ENCODE measurements around the gene PMS1.

DNA sequence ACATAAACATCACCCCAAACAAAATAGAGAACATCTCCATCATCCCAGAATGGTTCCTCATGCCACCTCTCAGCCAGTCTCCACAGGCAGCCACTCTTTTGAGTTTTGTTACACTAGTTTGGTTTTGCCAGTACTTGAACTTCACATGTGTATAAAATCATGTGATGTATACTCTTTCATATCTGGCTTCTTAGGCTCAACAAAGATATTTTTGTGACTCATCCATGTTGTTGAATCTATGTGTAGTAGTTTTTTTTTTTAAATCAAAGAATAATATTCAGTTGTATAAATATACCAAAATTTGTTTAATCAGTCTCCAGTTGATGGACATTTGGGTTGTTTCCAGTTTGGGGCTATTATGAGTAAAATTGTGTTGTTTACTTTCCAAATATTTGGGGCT lies 75.9 kb downstream of the PMS1 start:
- TF ChIP-seq, protein P1, sequence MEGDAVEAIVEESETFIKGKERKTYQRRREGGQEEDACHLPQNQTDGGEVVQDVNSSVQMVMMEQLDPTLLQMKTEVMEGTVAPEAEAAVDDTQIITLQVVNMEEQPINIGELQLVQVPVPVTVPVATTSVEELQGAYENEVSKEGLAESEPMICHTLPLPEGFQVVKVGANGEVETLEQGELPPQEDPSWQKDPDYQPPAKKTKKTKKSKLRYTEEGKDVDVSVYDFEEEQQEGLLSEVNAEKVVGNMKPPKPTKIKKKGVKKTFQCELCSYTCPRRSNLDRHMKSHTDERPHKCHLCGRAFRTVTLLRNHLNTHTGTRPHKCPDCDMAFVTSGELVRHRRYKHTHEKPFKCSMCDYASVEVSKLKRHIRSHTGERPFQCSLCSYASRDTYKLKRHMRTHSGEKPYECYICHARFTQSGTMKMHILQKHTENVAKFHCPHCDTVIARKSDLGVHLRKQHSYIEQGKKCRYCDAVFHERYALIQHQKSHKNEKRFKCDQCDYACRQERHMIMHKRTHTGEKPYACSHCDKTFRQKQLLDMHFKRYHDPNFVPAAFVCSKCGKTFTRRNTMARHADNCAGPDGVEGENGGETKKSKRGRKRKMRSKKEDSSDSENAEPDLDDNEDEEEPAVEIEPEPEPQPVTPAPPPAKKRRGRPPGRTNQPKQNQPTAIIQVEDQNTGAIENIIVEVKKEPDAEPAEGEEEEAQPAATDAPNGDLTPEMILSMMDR (IDR thresholded peaks at IDR 0.05; ENCODE audit: poor library complexity, severe bottlenecking): no peak
- TF ChIP-seq EZH2 (IDR thresholded peaks at IDR 0.05; ENCODE audit: borderline replicate concordance, insufficient read depth, low read length, poor library complexity, severe bottlenecking) (no peak), TAF1 (IDR thresholded peaks at IDR 0.05; ENCODE audit: low read depth) (no peak), SMC3 (conservative IDR thresholded peaks at IDR 0.05; ENCODE audit: poor library complexity) (no peak), EP300 (conservative IDR thresholded peaks at IDR 0.05; ENCODE audit: poor library complexity, severe bottlenecking) (no peak), POLR2AphosphoS5 (IDR thresholded peaks at IDR 0.05) (no peak), MXI1 (conservative IDR thresholded peaks at IDR 0.05; ENCODE audit: poor library complexity, severe bottlenecking) (no peak), RAD21 (conservative IDR thresholded peaks at IDR 0.05) (no peak)
- TF ChIP-seq, protein P2, sequence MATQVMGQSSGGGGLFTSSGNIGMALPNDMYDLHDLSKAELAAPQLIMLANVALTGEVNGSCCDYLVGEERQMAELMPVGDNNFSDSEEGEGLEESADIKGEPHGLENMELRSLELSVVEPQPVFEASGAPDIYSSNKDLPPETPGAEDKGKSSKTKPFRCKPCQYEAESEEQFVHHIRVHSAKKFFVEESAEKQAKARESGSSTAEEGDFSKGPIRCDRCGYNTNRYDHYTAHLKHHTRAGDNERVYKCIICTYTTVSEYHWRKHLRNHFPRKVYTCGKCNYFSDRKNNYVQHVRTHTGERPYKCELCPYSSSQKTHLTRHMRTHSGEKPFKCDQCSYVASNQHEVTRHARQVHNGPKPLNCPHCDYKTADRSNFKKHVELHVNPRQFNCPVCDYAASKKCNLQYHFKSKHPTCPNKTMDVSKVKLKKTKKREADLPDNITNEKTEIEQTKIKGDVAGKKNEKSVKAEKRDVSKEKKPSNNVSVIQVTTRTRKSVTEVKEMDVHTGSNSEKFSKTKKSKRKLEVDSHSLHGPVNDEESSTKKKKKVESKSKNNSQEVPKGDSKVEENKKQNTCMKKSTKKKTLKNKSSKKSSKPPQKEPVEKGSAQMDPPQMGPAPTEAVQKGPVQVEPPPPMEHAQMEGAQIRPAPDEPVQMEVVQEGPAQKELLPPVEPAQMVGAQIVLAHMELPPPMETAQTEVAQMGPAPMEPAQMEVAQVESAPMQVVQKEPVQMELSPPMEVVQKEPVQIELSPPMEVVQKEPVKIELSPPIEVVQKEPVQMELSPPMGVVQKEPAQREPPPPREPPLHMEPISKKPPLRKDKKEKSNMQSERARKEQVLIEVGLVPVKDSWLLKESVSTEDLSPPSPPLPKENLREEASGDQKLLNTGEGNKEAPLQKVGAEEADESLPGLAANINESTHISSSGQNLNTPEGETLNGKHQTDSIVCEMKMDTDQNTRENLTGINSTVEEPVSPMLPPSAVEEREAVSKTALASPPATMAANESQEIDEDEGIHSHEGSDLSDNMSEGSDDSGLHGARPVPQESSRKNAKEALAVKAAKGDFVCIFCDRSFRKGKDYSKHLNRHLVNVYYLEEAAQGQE (IDR thresholded peaks at IDR 0.05; ENCODE audit: borderline replicate concordance): no peak
